Measurements from ENCODE around the gene FAM78A.
"Not testable (repeated sequence)": the region's sequence is repeated elsewhere in the genome, so short reads cannot be mapped to it uniquely, and the experiment has no call there.

The FAM78A gene

GRCh38 chr9:131253891-131254491 is 22.3 kb downstream of the FAM78A start:
- Mint-ChIP-seq H3K4me3 (peak overlapping the region; percentile 80), H3K9me3 (no peaks in the 10 kb centered on the region), H3K4me1 (peaks cover 53% of the 10 kb centered on the region), H3K36me3 (peaks cover 46% of the 10 kb centered on the region), H3K27ac (peak overlapping the region; percentile 92)
- ATAC-seq (no peak), DNase-seq (ENCODE audit: low spot score in 2 of 2) (peak in 1 of 2 donors; percentile 49)

GRCh38 chr9:131252120-131252519 is 24.2 kb downstream of the FAM78A start:
- Mint-ChIP-seq H3K36me3 (peaks cover 27% of the 10 kb centered on the region), H3K27ac (peak overlapping the region; percentile 92), H3K9me3 (no peaks in the 10 kb centered on the region), H3K4me1 (peaks cover 41% of the 10 kb centered on the region), H3K4me3 (peak overlapping the region; percentile 80)
- DNase-seq (ENCODE audit: low spot score in 2 of 2) (peak in 1 of 2 donors; percentile 54), ATAC-seq (no peak)

DNA sequence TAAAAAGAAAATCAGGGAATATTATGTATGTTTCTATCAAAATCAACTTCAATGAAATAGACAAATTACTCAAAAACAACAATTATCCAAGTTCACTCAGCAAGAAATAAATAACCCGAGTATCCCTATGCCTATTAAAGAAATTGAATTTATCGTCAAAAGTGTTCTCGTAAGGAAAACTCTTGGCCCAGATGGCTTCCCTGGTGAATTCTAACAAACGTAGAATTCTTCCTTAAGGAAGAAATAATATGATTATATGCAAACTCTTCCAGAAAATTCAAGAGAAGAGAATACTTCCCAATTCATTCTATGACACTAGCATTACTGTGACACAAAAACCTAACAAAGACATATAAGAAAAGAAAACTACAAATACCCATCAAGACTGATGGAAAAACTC is 29.7 kb downstream of the FAM78A start:
- H3K4me3 Mint-ChIP-seq: no peak overlapping the region
- no peak for DNase-seq (ENCODE audit: low spot score in 2 of 2)
- H3K4me1 Mint-ChIP-seq: no peaks in the 10 kb centered on the region
- no peak overlapping the region for H3K27ac Mint-ChIP-seq
- H3K9me3 Mint-ChIP-seq: no peaks in the 10 kb centered on the region
- no peaks in the 10 kb centered on the region for H3K36me3 Mint-ChIP-seq
- no peak for ATAC-seq

DNA sequence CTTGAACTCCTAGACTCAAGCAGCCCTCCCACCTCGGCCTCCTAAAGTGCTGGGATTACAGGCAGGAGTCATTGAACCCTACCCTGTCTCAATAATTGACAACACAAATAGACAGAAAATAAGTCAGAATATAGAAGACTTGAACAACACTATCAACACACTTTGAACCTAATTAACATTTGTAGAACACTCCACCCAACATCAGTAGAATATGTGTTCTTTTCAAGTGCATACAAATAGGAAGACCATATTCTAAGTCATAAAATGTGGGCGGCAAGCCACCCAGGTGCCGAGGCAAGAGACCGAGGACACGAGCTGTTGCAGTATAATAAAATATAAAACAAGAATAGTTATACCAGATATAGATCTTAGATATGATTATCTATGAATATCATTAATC is 32.0 kb downstream of the FAM78A start:
- H3K27ac Mint-ChIP-seq; H3K36me3 Mint-ChIP-seq; DNase-seq (ENCODE audit: low spot score in 2 of 2): not testable (repeated sequence)

GRCh38 chr9:131240047-131240921 is 36.0 kb downstream of the FAM78A start:
- H3K4me3 Mint-ChIP-seq: no peak overlapping the region
- peak overlapping the region; percentile 97 for H3K27ac Mint-ChIP-seq
- no peaks in the 10 kb centered on the region for H3K9me3 Mint-ChIP-seq
- H3K36me3 Mint-ChIP-seq: peaks cover 4% of the 10 kb centered on the region
- no peak for ATAC-seq
- H3K4me1 Mint-ChIP-seq: peaks cover 25% of the 10 kb centered on the region
- no peak for DNase-seq (ENCODE audit: low spot score in 2 of 2)

More for the DNA sequence above, 32.0 kb downstream of the FAM78A start:
- ATAC-seq, H3K4me1 Mint-ChIP-seq, H3K4me3 Mint-ChIP-seq, H3K9me3 Mint-ChIP-seq: not testable (repeated sequence)

- H3K27ac Mint-ChIP-seq: peak overlapping the region; percentile 97
- peak overlapping the region; percentile 48 for H3K4me3 Mint-ChIP-seq
- no peaks in the 10 kb centered on the region for H3K9me3 Mint-ChIP-seq
- ATAC-seq (no peak), DNase-seq (ENCODE audit: low spot score in 2 of 2) (no peak)
- H3K4me1 Mint-ChIP-seq: peaks cover 31% of the 10 kb centered on the region
- peaks cover 13% of the 10 kb centered on the region for H3K36me3 Mint-ChIP-seq
These were observed 36.9 kb downstream of the FAM78A start for GRCh38 chr9:131239161-131239975.

- H3K27ac Mint-ChIP-seq: peak overlapping the region; percentile 97
- DNase-seq (ENCODE audit: low spot score in 2 of 2) (no peak), ATAC-seq (peak; percentile 4)
- peaks cover 40% of the 10 kb centered on the region for H3K4me1 Mint-ChIP-seq
- peaks cover 21% of the 10 kb centered on the region for H3K36me3 Mint-ChIP-seq
- H3K4me3 Mint-ChIP-seq: peak overlapping the region; percentile 73
- no peaks in the 10 kb centered on the region for H3K9me3 Mint-ChIP-seq
These were observed 37.8 kb downstream of the FAM78A start for GRCh38 chr9:131238402-131239021.

DNA sequence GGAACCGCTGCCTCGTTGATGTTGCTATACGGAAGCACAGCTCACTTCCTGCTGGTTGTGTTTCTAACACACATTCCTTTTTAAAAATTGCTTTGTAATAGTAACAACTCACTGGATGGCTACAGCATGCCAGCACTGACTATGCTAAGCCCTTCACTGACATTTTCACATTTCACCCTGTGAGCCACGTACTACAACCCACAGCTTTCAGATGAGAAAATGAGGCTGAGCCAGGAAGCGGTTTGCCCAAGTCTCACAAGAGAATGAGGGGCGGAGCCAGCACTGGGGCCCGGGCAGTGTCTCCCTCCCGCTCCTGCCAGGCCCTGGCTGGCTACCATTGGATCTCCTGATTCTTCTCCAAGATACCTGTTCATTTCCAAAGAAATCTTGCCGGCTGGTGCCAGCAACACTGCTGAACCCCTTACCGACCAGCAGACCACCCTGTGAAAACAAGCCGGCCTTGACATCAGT is 38.3 kb downstream of the FAM78A start:
- peaks cover 25% of the 10 kb centered on the region for H3K36me3 Mint-ChIP-seq
- H3K4me3 Mint-ChIP-seq: peak overlapping the region; percentile 73
- ATAC-seq (peak; percentile 97), DNase-seq (ENCODE audit: low spot score in 2 of 2) (peak; percentile 74 to 90)
- peaks cover 44% of the 10 kb centered on the region for H3K4me1 Mint-ChIP-seq
- H3K27ac Mint-ChIP-seq: peak overlapping the region; percentile 97
- H3K9me3 Mint-ChIP-seq: no peaks in the 10 kb centered on the region

DNA sequence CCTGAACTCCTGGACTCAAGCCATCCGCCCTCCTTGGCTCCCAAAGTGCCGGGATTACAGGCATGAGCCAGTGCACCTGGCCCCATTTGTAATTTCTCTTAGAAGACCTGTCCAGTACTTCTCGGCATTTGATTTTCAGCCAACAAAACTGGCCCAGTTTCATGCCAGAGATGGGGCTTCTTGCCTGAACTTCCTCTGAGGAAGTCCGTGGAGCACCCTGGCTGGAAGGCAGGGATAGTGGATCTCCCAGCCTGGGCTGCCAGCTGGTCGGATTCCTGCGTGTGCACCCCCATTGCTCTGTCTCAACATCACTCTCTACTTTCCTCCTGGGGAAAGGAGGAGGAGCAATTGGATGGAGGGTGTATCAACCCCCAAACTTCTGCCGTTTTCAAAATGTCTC is 39.0 kb downstream of the FAM78A start:
- peak overlapping the region; percentile 73 for H3K4me3 Mint-ChIP-seq

DNA sequence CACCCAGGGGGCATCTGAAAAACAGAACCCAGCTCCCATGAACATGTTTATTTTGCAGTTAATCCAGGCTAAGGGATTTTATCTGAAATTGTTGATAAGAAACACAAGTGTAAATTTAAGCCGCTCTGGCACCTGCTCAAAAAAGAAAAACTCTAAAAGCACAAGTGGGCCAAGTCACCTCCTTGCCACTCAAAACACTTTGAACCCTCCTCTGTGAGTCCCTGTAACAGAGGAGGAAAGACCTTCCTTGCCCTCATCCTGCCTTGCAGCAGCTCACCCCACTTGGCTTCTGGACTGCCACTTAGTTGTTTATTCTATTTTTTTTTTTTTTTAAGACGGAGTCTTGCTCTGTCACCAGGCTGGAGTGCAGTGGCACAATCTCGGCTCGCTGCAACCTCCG is 39.5 kb downstream of the FAM78A start:
- Mint-ChIP-seq H3K27ac (peak overlapping the region; percentile 97), H3K4me3 (peak overlapping the region; percentile 73), H3K4me1 (peaks cover 49% of the 10 kb centered on the region), H3K9me3 (no peaks in the 10 kb centered on the region), H3K36me3 (peaks cover 33% of the 10 kb centered on the region)
- ATAC-seq: no peak
- DNase-seq (ENCODE audit: low spot score in 2 of 2): no peak

More for the DNA sequence above, 39.0 kb downstream of the FAM78A start:
- DNase-seq (ENCODE audit: low spot score in 2 of 2): no peak
- ATAC-seq: no peak
- Mint-ChIP-seq H3K4me1 (peaks cover 47% of the 10 kb centered on the region), H3K27ac (peak overlapping the region; percentile 97), H3K36me3 (peaks cover 28% of the 10 kb centered on the region), H3K9me3 (no peaks in the 10 kb centered on the region)

DNA sequence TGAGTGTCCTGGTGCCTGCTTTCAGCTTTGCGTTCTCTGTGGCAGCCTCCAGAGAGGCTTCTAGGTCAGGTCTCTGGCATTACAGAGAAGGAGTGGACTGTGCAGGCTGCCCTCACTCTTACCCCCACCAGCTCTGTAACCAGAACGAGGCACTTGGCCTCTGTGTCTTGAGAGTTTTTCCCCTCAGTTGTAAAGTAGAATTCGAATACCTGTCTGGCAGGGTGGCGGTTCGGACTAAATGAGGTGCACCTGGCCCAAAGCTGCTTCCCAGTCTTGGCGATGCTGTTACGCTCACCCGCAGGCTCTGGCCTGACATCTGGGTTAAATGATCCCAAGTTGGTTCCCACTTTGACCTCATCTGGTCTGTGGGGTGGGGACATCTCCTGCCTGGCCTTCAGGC is 40.1 kb downstream of the FAM78A start:
- ATAC-seq (no peak), DNase-seq (ENCODE audit: low spot score in 2 of 2) (no peak)
- Mint-ChIP-seq H3K27ac (peak overlapping the region; percentile 97), H3K36me3 (peaks cover 39% of the 10 kb centered on the region), H3K9me3 (no peaks in the 10 kb centered on the region), H3K4me3 (no peak overlapping the region), H3K4me1 (peaks cover 49% of the 10 kb centered on the region)

DNA sequence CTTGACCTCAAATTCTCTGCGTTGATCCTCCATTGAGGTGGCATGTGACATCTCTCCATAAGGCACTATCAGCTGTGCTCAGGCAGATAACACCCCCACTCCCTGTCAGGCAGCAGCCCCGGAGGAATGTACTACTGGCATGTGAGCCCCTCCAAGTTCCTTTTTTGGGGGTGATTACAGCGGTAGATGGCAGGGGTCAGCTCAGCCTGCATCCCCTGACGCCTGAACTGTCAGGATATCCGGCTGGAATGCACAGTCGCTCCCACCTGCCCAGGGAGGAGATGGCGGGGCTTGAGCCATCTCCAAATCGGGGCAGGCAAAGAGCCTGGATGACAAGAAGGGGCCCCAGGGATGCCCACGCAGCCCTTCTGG is 40.8 kb downstream of the FAM78A start:
- DNase-seq (ENCODE audit: low spot score in 2 of 2): no peak
- Mint-ChIP-seq H3K27ac (peak overlapping the region; percentile 97), H3K9me3 (no peaks in the 10 kb centered on the region), H3K36me3 (peaks cover 46% of the 10 kb centered on the region), H3K4me1 (peaks cover 49% of the 10 kb centered on the region), H3K4me3 (no peak overlapping the region)
- ATAC-seq: no peak

- peak overlapping the region; percentile 57 for H3K4me3 Mint-ChIP-seq
- ATAC-seq: no peak
- H3K27ac Mint-ChIP-seq: peak overlapping the region; percentile 97
- peaks cover 49% of the 10 kb centered on the region for H3K4me1 Mint-ChIP-seq
- H3K9me3 Mint-ChIP-seq: no peaks in the 10 kb centered on the region
- no peak for DNase-seq (ENCODE audit: low spot score in 2 of 2)
- peaks cover 51% of the 10 kb centered on the region for H3K36me3 Mint-ChIP-seq
These were observed 41.4 kb downstream of the FAM78A start for GRCh38 chr9:131234799-131235479.

- DNase-seq (ENCODE audit: low spot score in 2 of 2) (no peak), ATAC-seq (peak; percentile 55)
- Mint-ChIP-seq H3K9me3 (no peaks in the 10 kb centered on the region), H3K4me3 (peak overlapping the region; percentile 57), H3K27ac (peak overlapping the region; percentile 97), H3K4me1 (peaks cover 44% of the 10 kb centered on the region), H3K36me3 (peaks cover 60% of the 10 kb centered on the region)
These were observed 42.3 kb downstream of the FAM78A start for GRCh38 chr9:131233995-131234394.
